Measurements from ENCODE around the gene PPP1R37.

- TF ChIP-seq CTCF (IDR thresholded peaks at IDR 0.05; ENCODE audit: low read depth, low read length, poor library complexity, severe bottlenecking) (no peak), EZH2phosphoT487 (IDR thresholded peaks at IDR 0.05; ENCODE audit: borderline replicate concordance, low read length) (no peak)
Measured at GRCh38 chr19:45163156-45163555, 70.2 kb downstream of the PPP1R37 start.
